ENCODE results near the gene MYO3B. TPM values are rescaled to one million over a fixed set of nuclear protein-coding genes. Genes with fewer than 3 reads are reported as not detected.

MYO3B gene
- total and polyA plus RNA-seq, 2 of the 8 experiments (the other 6 are each of a cell fraction or from before 2014, with no cell fraction given) = 0.17 to 0.19 TPM

GRCh38 chr2:170375192-170375591, 197.2 kb downstream of the MYO3B start (continued):
- TF ChIP-seq, protein P1, sequence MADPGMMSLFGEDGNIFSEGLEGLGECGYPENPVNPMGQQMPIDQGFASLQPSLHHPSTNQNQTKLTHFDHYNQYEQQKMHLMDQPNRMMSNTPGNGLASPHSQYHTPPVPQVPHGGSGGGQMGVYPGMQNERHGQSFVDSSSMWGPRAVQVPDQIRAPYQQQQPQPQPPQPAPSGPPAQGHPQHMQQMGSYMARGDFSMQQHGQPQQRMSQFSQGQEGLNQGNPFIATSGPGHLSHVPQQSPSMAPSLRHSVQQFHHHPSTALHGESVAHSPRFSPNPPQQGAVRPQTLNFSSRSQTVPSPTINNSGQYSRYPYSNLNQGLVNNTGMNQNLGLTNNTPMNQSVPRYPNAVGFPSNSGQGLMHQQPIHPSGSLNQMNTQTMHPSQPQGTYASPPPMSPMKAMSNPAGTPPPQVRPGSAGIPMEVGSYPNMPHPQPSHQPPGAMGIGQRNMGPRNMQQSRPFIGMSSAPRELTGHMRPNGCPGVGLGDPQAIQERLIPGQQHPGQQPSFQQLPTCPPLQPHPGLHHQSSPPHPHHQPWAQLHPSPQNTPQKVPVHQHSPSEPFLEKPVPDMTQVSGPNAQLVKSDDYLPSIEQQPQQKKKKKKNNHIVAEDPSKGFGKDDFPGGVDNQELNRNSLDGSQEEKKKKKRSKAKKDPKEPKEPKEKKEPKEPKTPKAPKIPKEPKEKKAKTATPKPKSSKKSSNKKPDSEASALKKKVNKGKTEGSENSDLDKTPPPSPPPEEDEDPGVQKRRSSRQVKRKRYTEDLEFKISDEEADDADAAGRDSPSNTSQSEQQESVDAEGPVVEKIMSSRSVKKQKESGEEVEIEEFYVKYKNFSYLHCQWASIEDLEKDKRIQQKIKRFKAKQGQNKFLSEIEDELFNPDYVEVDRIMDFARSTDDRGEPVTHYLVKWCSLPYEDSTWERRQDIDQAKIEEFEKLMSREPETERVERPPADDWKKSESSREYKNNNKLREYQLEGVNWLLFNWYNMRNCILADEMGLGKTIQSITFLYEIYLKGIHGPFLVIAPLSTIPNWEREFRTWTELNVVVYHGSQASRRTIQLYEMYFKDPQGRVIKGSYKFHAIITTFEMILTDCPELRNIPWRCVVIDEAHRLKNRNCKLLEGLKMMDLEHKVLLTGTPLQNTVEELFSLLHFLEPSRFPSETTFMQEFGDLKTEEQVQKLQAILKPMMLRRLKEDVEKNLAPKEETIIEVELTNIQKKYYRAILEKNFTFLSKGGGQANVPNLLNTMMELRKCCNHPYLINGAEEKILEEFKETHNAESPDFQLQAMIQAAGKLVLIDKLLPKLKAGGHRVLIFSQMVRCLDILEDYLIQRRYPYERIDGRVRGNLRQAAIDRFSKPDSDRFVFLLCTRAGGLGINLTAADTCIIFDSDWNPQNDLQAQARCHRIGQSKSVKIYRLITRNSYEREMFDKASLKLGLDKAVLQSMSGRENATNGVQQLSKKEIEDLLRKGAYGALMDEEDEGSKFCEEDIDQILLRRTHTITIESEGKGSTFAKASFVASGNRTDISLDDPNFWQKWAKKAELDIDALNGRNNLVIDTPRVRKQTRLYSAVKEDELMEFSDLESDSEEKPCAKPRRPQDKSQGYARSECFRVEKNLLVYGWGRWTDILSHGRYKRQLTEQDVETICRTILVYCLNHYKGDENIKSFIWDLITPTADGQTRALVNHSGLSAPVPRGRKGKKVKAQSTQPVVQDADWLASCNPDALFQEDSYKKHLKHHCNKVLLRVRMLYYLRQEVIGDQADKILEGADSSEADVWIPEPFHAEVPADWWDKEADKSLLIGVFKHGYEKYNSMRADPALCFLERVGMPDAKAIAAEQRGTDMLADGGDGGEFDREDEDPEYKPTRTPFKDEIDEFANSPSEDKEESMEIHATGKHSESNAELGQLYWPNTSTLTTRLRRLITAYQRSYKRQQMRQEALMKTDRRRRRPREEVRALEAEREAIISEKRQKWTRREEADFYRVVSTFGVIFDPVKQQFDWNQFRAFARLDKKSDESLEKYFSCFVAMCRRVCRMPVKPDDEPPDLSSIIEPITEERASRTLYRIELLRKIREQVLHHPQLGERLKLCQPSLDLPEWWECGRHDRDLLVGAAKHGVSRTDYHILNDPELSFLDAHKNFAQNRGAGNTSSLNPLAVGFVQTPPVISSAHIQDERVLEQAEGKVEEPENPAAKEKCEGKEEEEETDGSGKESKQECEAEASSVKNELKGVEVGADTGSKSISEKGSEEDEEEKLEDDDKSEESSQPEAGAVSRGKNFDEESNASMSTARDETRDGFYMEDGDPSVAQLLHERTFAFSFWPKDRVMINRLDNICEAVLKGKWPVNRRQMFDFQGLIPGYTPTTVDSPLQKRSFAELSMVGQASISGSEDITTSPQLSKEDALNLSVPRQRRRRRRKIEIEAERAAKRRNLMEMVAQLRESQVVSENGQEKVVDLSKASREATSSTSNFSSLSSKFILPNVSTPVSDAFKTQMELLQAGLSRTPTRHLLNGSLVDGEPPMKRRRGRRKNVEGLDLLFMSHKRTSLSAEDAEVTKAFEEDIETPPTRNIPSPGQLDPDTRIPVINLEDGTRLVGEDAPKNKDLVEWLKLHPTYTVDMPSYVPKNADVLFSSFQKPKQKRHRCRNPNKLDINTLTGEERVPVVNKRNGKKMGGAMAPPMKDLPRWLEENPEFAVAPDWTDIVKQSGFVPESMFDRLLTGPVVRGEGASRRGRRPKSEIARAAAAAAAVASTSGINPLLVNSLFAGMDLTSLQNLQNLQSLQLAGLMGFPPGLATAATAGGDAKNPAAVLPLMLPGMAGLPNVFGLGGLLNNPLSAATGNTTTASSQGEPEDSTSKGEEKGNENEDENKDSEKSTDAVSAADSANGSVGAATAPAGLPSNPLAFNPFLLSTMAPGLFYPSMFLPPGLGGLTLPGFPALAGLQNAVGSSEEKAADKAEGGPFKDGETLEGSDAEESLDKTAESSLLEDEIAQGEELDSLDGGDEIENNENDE (IDR thresholded peaks at IDR 0.05; ENCODE audit: insufficient replicate concordance, low read length) = no peak
- TF ChIP-seq EZH2 (IDR thresholded peaks at IDR 0.05; ENCODE audit: low read depth, low read length, severe bottlenecking) = no peak
- TF ChIP-seq FOSL1 (IDR thresholded peaks at IDR 0.05; ENCODE audit: insufficient read depth, low read depth, low read length) = no peak
- no peak for TF ChIP-seq NANOG (IDR thresholded peaks at IDR 0.05; ENCODE audit: insufficient read depth, low read depth, low read length, poor library complexity, severe bottlenecking)
- no peak for TF ChIP-seq BACH1 (IDR thresholded peaks at IDR 0.05; ENCODE audit: low read length)
- TF ChIP-seq TCF12 (IDR thresholded peaks at IDR 0.05; ENCODE audit: low read depth, low read length) = no peak
- TF ChIP-seq TEAD4 (IDR thresholded peaks at IDR 0.05; ENCODE audit: low read depth, low read length) = no peak
- no peak for TF ChIP-seq KDM4A (IDR thresholded peaks at IDR 0.05; ENCODE audit: low read depth, low read length, severe bottlenecking)
- TF ChIP-seq MAX (IDR thresholded peaks at IDR 0.05) = no peak
- TF ChIP-seq GABPA (IDR thresholded peaks at IDR 0.05; ENCODE audit: borderline replicate concordance, insufficient read depth, low read length) = no peak
- no peak for TF ChIP-seq BRCA1 (IDR thresholded peaks at IDR 0.05; ENCODE audit: low read depth, low read length)
- no peak for TF ChIP-seq ASH2L (IDR thresholded peaks at IDR 0.05; ENCODE audit: low read length)
